Thoracic aorta (tissue), 2 donors: ENCODE results near the gene AGT. TPM values are rescaled to one million over a fixed set of nuclear protein-coding genes. Genes with fewer than 3 reads are reported as not detected.
A peak's percentile ranks its signal among the peaks of the same experiment; 100 is the strongest.

Source experiments
- ATAC-seq: fragments of 150-250 bp; one replicate; pipeline ENCODE4 v1.8.0; 2017; ENCODE audit warnings: low read depth; ENCODE audit not compliant: insufficient number of reproducible peaks, low FRiP score
- DNase-seq: peaks from one replicate; pipeline ENCODE4 v3.0.0-alpha.2; 2020; ENCODE audit warnings: low spot score
- H3K27ac ChIP-seq, 2 donors: fragments of 200-600 bp; sonication (generic); 1 replicate in 1 of 2; 2 replicates in 1 of 2; pipeline ENCODE4 v1.5.1; 2016; ENCODE audit warnings: mild to moderate bottlenecking in 2 of 2, moderate library complexity in 2 of 2
- H3K27me3 ChIP-seq: fragments of 200-600 bp; sonication (generic); replicated peaks from 2 replicates; pipeline ENCODE4 v1.6.0; 2016; ENCODE audit warnings: mild to moderate bottlenecking; ENCODE audit not compliant: insufficient read depth
- H3K36me3 ChIP-seq: fragments of 200-600 bp; sonication (generic); one replicate; pipeline ENCODE4 v1.5.1; 2016
- H3K4me1 ChIP-seq, 2 donors: fragments of 200-600 bp; sonication (generic); 1 replicate in 1 of 2; 2 replicates in 1 of 2; pipeline versions ENCODE4 v1.5.1 to v1.6.0; 2016; ENCODE audit warnings: low read depth in 2 of 2, mild to moderate bottlenecking in 1 of 2; ENCODE audit not compliant: control insufficient read depth in 1 of 2
- H3K4me3 ChIP-seq: fragments of 200-600 bp; sonication (generic); 2 replicates; pipeline ENCODE4 v1.5.1; 2016; ENCODE audit warnings: mild to moderate bottlenecking
- H3K9me3 ChIP-seq: fragments of 200-600 bp; sonication (generic); 2 replicates; pipeline ENCODE4 v1.5.1; 2016
- CTCF ChIP-seq: fragments of 200-600 bp; sonication (generic); IDR thresholded peaks from one replicate; pipeline ENCODE4 v1.5.1; 2019; ENCODE audit warnings: antibody characterized with exemption
- total RNA-seq, 2 donors: library from RNA; depleted of rRNA; stranded (reverse); fragments of >200 nt; gene quantifications; one replicate each; pipeline versions ENCODE4 v1.1.0 to v1.2.3, GENCODE V29; 2016

The AGT gene
- total RNA-seq, 2 donors from 2014 or later = 42.0 to 69.1 TPM

- Histone ChIP-seq H3K9me3 (no peaks in the 10 kb centered on the region), H3K27me3 (no peaks in the 10 kb centered on the region), H3K4me3 (no peak overlapping the region), H3K27ac (no peak overlapping the region), H3K4me1 (no peaks in the 10 kb centered on the region), H3K36me3 (peaks cover 51% of the 10 kb centered on the region)
- DNase-seq = no peak
- ATAC-seq = no peak
- no peak for TF ChIP-seq CTCF
Measured at GRCh38 chr1:230690101-230690500, 23.8 kb downstream of the AGT start.

GRCh38 chr1:230686747-230687146 is 27.2 kb downstream of the AGT start:
- Histone ChIP-seq H3K4me1 (peaks cover 0 to 22% of the 10 kb centered on the region in 2 donors), H3K27ac (no peak overlapping the region), H3K36me3 (peaks cover 55% of the 10 kb centered on the region), H3K27me3 (no peaks in the 10 kb centered on the region), H3K9me3 (no peaks in the 10 kb centered on the region), H3K4me3 (no peak overlapping the region)
- no peak for TF ChIP-seq CTCF
- ATAC-seq = no peak
- no peak for DNase-seq

GRCh38 chr1:230684998-230685397 is 28.9 kb downstream of the AGT start:
- Histone ChIP-seq H3K4me3 (no peak overlapping the region), H3K27me3 (no peaks in the 10 kb centered on the region), H3K36me3 (peaks cover 47% of the 10 kb centered on the region), H3K27ac (no peak overlapping the region), H3K9me3 (no peaks in the 10 kb centered on the region), H3K4me1 (peaks cover 0 to 25% of the 10 kb centered on the region in 2 donors)
- TF ChIP-seq CTCF = no peak
- no peak for ATAC-seq
- no peak for DNase-seq

GRCh38 chr1:230684146-230684545 is 29.8 kb downstream of the AGT start:
- no peaks in the 10 kb centered on the region for H3K27me3 ChIP-seq
- H3K4me1 ChIP-seq = peaks cover 0 to 25% of the 10 kb centered on the region in 2 donors
- DNase-seq = no peak
- peaks cover 38% of the 10 kb centered on the region for H3K36me3 ChIP-seq
- no peaks in the 10 kb centered on the region for H3K9me3 ChIP-seq
- TF ChIP-seq CTCF = no peak
- H3K4me3 ChIP-seq = no peak overlapping the region
- H3K27ac ChIP-seq = peak overlapping the region in 1 of 2 donors; percentile 11
- ATAC-seq = no peak

GRCh38 chr1:230682882-230683610 is 30.9 kb downstream of the AGT start:
- no peak for DNase-seq
- Histone ChIP-seq H3K4me1 (peaks cover 0 to 25% of the 10 kb centered on the region in 2 donors), H3K36me3 (peaks cover 35% of the 10 kb centered on the region), H3K27ac (peak overlapping the region; percentile 33 to 39), H3K9me3 (no peaks in the 10 kb centered on the region), H3K27me3 (no peaks in the 10 kb centered on the region), H3K4me3 (no peak overlapping the region)
- no peak for ATAC-seq
- no peak for TF ChIP-seq CTCF
